Measurements from ENCODE around the gene RNF220.

GRCh38 chr1:44654621-44655187 lies 249.6 kb downstream of the RNF220 start:
- TF ChIP-seq CTCF (IDR thresholded peaks at IDR 0.05) (no peak), POLR2A (IDR thresholded peaks at IDR 0.05) (no peak)

Data from heart left ventricle (tissue), 13 donors.